Measurements from ENCODE around the gene SLC22A12.

Gene SLC22A12

GRCh38 chr11:64647019-64647779 is 56.2 kb downstream of the SLC22A12 start:
- DNase-seq (ENCODE audit: low read depth, low spot score): no peak

DNA sequence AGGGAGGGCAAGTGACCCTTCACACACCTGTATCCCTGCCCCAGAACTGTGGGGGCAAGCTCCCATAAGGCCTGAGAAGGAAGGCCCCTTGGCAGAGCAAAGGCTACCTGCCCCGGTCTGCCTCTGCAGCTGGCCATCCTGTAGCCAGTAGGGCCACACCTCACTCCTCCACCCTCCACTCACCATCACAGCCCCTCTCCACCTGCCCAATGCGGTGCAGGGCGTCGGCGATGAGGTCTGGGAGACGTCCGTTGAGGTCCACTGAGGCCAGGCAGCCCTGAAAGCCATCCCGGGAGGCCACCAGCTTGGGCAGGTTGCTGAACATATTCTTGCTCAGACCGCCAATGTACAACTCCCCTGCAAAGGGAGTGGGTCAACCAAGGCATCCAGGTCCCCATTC is 57.5 kb downstream of the SLC22A12 start:
- no peak for DNase-seq (ENCODE audit: low read depth, low spot score)

- no peak for DNase-seq (ENCODE audit: low read depth, low spot score)
Observed at GRCh38 chr11:64649291-64649697, 58.3 kb downstream of the SLC22A12 start.

- no peak for DNase-seq (ENCODE audit: low read depth, low spot score)
Observed at GRCh38 chr11:64650923-64651523, 60.0 kb downstream of the SLC22A12 start.
